C4-2B (cell line): ENCODE results near the gene MMP15.

Source experiments
- H3K27ac ChIP-seq: fragments of 450-650 bp; 2 replicates; pipeline ENCODE4 v1.5.1; 2017
- ZFX ChIP-seq: fragments of 450-650 bp; IDR thresholded peaks from 2 replicates; pipeline ENCODE4 v1.6.1; 2017
- TF ChIP-seq, protein P1 (sequence below): fragments of 450-650 bp; conservative IDR thresholded peaks from 2 replicates; pipeline ENCODE4 v1.5.1; 2017; ENCODE audit warnings: mild to moderate bottlenecking

Gene MMP15

DNA sequence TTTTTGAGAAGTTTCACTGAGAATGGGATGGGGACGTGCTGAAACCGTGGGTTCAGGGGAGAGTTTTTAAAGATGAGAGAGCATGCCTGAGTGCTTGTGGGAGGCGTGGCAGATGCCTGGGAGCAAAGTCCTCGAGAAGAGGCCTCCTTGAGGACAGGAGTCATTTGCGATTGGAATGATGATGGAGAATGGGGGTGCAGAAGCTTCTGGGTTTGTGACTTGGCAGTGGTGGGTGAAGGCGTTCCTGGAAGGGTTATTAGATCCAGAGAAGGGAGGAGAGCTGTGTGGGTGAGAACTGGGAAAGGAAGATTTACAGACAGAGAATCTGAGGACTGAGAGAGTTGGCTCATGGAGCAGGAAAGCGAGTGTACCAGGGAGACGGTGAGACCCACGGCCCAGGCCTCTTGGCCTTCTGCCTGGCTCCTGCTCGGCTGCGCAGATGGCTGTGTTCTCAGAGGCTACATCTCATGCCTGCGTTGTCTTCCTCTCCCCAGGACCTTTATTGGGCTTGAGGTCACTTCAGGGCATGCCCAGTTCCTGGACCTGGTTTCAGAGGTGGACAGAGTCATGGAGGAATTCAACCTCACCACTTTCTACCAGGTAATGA lies 8.6 kb upstream of the MMP15 start:
- TF ChIP-seq, protein P1, sequence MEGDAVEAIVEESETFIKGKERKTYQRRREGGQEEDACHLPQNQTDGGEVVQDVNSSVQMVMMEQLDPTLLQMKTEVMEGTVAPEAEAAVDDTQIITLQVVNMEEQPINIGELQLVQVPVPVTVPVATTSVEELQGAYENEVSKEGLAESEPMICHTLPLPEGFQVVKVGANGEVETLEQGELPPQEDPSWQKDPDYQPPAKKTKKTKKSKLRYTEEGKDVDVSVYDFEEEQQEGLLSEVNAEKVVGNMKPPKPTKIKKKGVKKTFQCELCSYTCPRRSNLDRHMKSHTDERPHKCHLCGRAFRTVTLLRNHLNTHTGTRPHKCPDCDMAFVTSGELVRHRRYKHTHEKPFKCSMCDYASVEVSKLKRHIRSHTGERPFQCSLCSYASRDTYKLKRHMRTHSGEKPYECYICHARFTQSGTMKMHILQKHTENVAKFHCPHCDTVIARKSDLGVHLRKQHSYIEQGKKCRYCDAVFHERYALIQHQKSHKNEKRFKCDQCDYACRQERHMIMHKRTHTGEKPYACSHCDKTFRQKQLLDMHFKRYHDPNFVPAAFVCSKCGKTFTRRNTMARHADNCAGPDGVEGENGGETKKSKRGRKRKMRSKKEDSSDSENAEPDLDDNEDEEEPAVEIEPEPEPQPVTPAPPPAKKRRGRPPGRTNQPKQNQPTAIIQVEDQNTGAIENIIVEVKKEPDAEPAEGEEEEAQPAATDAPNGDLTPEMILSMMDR: no peak
- no peak for TF ChIP-seq ZFX
- H3K27ac ChIP-seq: 0 out of 2 replicates have a peak overlapping the region, but pooled peaks have one; percentile 15

DNA sequence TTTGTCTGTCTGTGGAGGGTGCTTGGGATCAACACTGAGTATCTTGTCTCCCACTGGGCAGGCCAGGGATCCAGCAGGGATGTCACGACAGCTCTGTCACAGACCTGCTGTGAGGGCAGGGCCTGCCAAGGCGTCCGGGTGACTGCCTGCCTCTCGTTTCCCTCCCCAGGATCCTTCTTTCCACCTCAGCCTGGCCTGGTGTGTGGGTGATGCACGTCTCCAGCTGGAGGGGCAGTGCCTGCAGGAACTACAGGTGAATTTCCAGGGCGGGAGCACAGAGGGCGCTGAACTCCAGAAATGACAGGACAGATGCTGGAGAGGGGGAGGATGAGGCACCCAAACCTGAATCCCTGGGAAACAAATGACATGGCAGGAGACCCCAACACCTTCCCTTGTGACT lies 6.8 kb upstream of the MMP15 start:
- H3K27ac ChIP-seq: no peak overlapping the region
- TF ChIP-seq ZFX: no peak
- TF ChIP-seq, protein P1: peak; percentile 17; the same call in 1 of the 2 replicates

DNA sequence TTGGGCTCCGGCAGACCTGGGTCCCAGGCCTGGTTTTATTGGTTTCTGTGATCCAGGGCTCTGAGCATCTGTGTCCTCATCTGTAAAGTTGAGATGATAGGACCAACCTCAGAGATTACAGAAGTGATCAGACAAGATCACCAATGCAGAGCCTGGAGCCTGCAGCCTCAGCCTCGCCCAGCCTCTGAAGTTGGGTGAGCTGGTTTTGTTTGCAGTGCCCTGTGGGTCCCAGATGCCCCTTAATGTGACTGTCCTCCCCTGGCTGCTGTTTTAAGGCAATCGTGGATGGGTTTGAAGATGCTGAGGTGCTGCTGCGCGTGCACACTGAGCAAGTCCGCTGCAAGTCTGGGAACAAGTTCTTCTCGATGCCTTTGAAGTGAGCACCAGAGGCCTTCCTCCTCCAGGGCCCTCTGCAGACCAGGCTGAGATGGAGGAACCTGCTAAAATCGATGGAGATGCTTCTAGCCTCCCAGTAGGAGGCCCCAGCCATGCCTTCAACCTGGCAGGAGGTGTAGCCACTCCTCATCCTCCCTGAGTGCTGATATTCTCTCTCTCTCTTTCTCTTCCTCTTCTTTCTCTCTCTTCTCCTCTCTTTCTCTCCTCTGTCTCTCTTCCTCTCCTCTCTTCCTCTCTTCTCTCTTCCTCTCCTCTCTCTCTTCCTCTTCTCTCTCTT lies 5.6 kb upstream of the MMP15 start:
- no peak overlapping the region for H3K27ac ChIP-seq
- no peak for TF ChIP-seq ZFX
- TF ChIP-seq, protein P1: no peak

DNA sequence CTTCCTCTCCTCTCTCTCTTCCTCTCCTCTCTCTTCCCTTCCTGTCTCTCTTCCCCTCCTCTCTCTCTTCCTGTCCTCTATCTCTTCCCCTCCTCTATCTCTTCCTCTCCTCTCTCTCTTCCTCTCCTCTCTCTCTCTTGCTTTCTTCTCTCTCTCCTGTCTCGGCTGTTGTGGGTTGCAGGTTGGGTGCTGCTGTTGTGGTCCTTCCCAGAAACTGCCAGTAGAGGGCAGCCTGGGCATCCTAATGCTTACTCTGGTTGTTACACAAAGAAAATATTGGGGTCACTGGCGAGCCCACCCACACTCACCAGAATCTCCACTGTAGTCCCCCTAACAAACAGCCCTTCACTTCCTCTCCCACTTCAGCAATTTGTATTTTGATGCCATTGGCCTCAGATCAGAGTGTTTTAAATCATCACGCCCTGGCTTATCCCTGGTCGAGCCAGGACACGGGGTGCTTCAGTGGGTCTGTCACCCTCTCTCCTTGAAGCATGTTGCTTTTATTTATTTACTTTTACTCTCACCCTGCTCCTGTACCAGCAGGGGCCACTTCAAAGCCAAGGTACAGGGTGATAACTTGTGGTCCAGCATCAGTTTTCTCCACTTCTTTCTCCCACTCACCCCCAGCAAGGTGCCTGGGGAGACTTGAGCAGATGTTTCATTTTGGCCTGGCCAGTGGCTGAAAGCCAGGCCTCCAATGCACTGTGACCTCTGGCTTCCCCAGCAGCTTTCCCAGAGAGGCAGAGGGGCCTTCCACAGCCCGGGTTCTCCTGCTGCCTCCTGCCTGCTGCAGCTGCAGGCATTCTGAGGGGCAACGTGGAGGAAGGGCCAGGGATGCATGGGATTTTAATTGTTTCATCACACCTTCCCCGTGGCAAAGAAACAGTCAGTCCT lies 4.7 kb upstream of the MMP15 start:
- peak overlapping the region; percentile 98 for H3K27ac ChIP-seq
- TF ChIP-seq, protein P1: peak; percentile 87
- TF ChIP-seq ZFX: no peak

DNA sequence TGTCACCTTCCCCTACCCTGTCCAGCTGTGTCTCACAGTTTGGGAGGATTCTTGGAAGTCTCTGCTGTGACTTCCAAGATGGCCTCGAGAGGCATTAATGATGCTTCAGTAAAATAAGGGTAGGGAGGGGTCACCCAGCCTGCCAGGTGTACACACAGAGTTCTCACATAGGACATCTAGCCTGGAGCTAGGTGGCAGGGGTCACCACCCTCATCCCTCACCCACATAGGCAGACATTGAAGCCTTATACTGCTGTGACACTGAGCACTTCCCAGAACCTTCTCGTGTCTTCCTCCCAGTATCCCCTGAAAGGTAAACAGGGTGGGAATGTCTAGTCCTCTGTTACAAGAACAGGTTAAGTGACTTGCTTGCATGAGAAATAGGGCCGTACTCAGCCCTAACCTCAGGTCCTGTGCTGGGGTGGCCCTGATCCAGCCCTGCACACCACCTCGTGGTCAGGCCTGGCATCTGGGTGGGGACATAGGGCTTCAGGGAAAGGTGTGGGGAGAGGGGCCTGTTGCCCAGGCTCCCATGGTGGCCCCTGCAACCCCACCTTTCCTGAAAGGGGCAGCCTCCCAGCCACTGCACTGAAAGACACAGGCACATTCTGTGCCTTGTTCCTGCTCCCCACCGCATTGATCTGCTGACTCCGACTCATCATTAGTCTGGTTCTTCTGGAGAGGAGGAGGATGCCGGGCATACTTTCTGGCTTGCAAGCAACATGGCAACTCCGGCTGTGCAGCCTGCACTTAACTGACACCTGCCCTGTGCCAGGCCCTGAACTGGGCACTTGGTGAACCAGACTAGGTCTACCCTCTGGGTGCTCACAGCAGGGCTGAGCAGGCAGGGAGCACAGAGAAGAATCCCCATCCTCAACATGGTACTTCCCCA lies 3.6 kb upstream of the MMP15 start:
- H3K27ac ChIP-seq: peak overlapping the region; percentile 98
- no peak for TF ChIP-seq ZFX

DNA sequence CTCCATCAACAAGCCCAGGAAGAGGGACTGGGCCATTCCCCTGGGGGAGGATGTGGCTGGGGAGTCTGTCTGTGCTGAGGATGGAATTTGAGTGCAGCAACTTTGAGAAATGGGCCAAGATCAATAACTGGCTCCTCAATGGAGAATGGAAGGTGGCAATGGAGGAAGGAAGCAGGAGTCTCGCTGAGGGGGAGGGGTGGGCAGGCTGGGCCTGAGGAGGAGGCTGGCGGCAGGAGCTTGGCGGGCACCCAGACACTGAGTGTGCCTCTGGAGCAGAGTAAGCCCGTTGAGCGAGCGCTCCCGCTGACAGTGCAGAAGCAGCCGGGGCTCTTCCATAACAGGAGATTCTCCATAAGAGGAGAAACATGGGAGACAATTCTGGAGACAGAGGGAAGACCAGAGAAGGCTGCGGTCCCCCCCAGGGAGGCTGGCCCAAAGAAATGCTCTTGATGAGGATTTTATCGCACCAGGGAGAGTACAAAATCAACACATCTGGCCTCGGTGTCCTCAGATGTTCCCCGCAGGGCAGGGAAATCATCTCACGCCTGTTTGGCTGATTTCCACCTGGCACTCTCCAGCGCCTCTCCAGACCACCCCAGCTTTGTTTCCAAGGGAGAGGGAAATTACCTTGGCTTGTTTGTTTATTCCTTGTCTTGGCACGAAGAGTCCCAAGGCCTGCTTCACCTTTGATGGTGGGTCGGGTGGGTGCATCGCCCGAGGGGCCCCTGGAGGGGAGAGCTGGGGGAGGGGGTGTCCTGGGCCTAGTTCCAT lies 2.8 kb upstream of the MMP15 start:
- peak overlapping the region; percentile 98 for H3K27ac ChIP-seq
- TF ChIP-seq ZFX: no peak
- TF ChIP-seq, protein P1: no peak
